IPS DF 6.9 (cell line): ENCODE results near the gene TRIM32.
A peak's percentile ranks its signal among the peaks of the same experiment; 100 is the strongest.

Source experiments
- DNase-seq: peaks from one replicate; pipeline ENCODE4 v3.0.0-alpha.2; 2013; ENCODE audit warnings: low read depth, low spot score
- H3K27ac ChIP-seq: one replicate; pipeline ENCODE4 v1.5.1; 2013; ENCODE audit warnings: low read length, control low read depth
- H3K27me3 ChIP-seq: 2 replicates; pipeline ENCODE4 v1.6.1; 2013; ENCODE audit warnings: mild to moderate bottlenecking, low read length; ENCODE audit not compliant: control insufficient read depth, insufficient read depth
- H3K36me3 ChIP-seq: 2 replicates; pipeline ENCODE4 v1.6.1; 2013; ENCODE audit warnings: low read length; ENCODE audit not compliant: control insufficient read depth, insufficient read depth
- H3K4me1 ChIP-seq: 2 replicates; pipeline ENCODE4 v1.6.1; 2013; ENCODE audit warnings: low read length; ENCODE audit not compliant: control insufficient read depth, insufficient read depth
- H3K4me3 ChIP-seq: 2 replicates; pipeline ENCODE4 v1.5.1; 2013; ENCODE audit warnings: mild to moderate bottlenecking, low read length
- H3K9me3 ChIP-seq: 2 replicates; pipeline ENCODE4 v1.6.1; 2013; ENCODE audit warnings: low read length, inconsistent platforms; ENCODE audit not compliant: control insufficient read depth, insufficient read depth
- WGBS: extraction: QIAGEN DNeasy Blood & Tissue Kit; methylation state at CpG from one replicate; pipeline ENCODE4 v1.1.7; 2013; ENCODE audit warnings: mixed read lengths, missing lambda C conversion rate; ENCODE audit not compliant: insufficient read length, insufficient coverage; 5-methylcytosine and 5-hydroxymethylcytosine counted together

The TRIM32 gene, protein sequence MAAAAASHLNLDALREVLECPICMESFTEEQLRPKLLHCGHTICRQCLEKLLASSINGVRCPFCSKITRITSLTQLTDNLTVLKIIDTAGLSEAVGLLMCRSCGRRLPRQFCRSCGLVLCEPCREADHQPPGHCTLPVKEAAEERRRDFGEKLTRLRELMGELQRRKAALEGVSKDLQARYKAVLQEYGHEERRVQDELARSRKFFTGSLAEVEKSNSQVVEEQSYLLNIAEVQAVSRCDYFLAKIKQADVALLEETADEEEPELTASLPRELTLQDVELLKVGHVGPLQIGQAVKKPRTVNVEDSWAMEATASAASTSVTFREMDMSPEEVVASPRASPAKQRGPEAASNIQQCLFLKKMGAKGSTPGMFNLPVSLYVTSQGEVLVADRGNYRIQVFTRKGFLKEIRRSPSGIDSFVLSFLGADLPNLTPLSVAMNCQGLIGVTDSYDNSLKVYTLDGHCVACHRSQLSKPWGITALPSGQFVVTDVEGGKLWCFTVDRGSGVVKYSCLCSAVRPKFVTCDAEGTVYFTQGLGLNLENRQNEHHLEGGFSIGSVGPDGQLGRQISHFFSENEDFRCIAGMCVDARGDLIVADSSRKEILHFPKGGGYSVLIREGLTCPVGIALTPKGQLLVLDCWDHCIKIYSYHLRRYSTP

GRCh38 chr9:116687074-116687753 lies at the start of gene TRIM32:
TRIM32 (plus strand) TSS chr9:116687305; CDS start chr9:116697743, 10,438 bp downstream.
- WGBS = no CpG with 5 or more reads among the region's 54 CpGs
- no peaks in the 10 kb centered on the region; the same call in 1 of the 2 replicates for H3K36me3 ChIP-seq
- DNase-seq = peak; percentile 64
- H3K4me3 ChIP-seq = peak within 1 kb of the TSS; percentile 76
- peaks cover 1% of the 10 kb centered on the region; the same call in 1 of the 2 replicates for H3K4me1 ChIP-seq
- H3K27ac ChIP-seq = no peak within 1 kb of the TSS
- no peaks in the 10 kb centered on the region for H3K9me3 ChIP-seq
- no peaks in the 10 kb centered on the region for H3K27me3 ChIP-seq

GRCh38 chr9:116639251-116639741 lies 47.8 kb upstream of the TRIM32 start:
- no peak overlapping the region for H3K27ac ChIP-seq
- no peaks in the 10 kb centered on the region for H3K36me3 ChIP-seq
- H3K4me1 ChIP-seq = no peaks in the 10 kb centered on the region
- H3K9me3 ChIP-seq = no peaks in the 10 kb centered on the region
- H3K27me3 ChIP-seq = no peaks in the 10 kb centered on the region
- DNase-seq = no peak
- no peak overlapping the region for H3K4me3 ChIP-seq

- H3K4me3 ChIP-seq = no peak overlapping the region
- H3K27ac ChIP-seq = no peak overlapping the region
- no peak for DNase-seq
- no CpG with 5 or more reads among the region's 2 CpGs for WGBS
- no peaks in the 10 kb centered on the region for H3K9me3 ChIP-seq
- no peaks in the 10 kb centered on the region for H3K27me3 ChIP-seq
- no peaks in the 10 kb centered on the region for H3K36me3 ChIP-seq
- no peaks in the 10 kb centered on the region for H3K4me1 ChIP-seq
Observed at GRCh38 chr9:116641292-116642059, 45.6 kb upstream of the TRIM32 start.

DNA sequence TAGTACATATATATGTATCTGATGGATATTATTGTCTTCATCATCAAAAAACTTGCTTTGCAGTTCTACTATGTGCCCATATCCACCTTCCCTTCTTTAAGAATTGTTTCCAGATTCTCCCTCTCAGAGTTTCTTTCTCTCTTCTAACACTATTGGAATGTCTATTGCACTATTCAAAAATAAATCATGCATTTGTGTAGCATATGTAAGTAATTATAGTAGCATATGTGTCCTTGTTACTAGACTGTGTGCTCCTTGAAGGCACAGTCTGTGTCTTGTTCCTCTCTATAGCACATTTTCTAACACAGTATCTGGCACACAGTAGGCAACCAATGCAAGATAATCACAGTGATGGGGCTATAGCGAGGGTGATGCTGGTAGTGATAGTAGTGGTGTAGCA lies 43.4 kb upstream of the TRIM32 start:
- no peaks in the 10 kb centered on the region for H3K9me3 ChIP-seq
- H3K4me1 ChIP-seq = no peaks in the 10 kb centered on the region
- H3K36me3 ChIP-seq = no peaks in the 10 kb centered on the region
- H3K27ac ChIP-seq = no peak overlapping the region
- WGBS = no CpG with 5 or more reads among the region's 1 CpG
- DNase-seq = no peak
- H3K27me3 ChIP-seq = no peaks in the 10 kb centered on the region
- no peak overlapping the region for H3K4me3 ChIP-seq

- Histone ChIP-seq H3K36me3 (no peaks in the 10 kb centered on the region), H3K4me3 (no peak overlapping the region), H3K27ac (no peak overlapping the region), H3K9me3 (no peaks in the 10 kb centered on the region), H3K27me3 (no peaks in the 10 kb centered on the region), H3K4me1 (no peaks in the 10 kb centered on the region)
- no peak for DNase-seq
- no CpG with 5 or more reads among the region's 2 CpGs for WGBS
Observed at GRCh38 chr9:116644091-116644688, 42.9 kb upstream of the TRIM32 start.

GRCh38 chr9:116646661-116647514 lies 40.2 kb upstream of the TRIM32 start:
- Histone ChIP-seq H3K36me3 (no peaks in the 10 kb centered on the region), H3K27ac (no peak overlapping the region), H3K4me1 (no peaks in the 10 kb centered on the region), H3K27me3 (no peaks in the 10 kb centered on the region), H3K9me3 (no peaks in the 10 kb centered on the region), H3K4me3 (no peak overlapping the region)
- DNase-seq = no peak
- WGBS = no CpG with 5 or more reads among the region's 5 CpGs

DNA sequence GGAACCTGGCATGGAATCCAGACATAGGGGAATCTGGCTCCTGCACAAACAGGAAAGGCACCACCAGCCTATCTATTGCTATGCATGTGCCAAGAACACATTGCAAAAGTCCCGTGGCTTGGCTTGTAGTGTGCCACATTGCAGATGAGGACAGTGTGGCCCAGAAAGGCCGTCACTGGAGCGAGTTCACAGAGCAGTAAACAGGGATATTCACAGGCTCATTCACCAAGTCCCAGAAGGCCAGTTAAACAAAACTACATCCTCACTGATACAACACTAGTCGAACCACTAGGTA lies 39.6 kb upstream of the TRIM32 start:
- no peaks in the 10 kb centered on the region for H3K9me3 ChIP-seq
- WGBS = no CpG with 5 or more reads among the region's 4 CpGs
- DNase-seq = no peak
- H3K27ac ChIP-seq = no peak overlapping the region
- no peaks in the 10 kb centered on the region for H3K36me3 ChIP-seq
- H3K4me1 ChIP-seq = no peaks in the 10 kb centered on the region
- H3K27me3 ChIP-seq = no peaks in the 10 kb centered on the region
- H3K4me3 ChIP-seq = no peak overlapping the region

GRCh38 chr9:116653348-116654058 lies 33.6 kb upstream of the TRIM32 start:
- Histone ChIP-seq H3K36me3 (no peaks in the 10 kb centered on the region), H3K4me3 (no peak overlapping the region), H3K27me3 (no peaks in the 10 kb centered on the region), H3K27ac (no peak overlapping the region), H3K4me1 (no peaks in the 10 kb centered on the region), H3K9me3 (no peaks in the 10 kb centered on the region)
- no peak for DNase-seq
- no CpG with 5 or more reads among the region's 7 CpGs for WGBS

- no CpG with 5 or more reads among the region's 3 CpGs for WGBS
- H3K27ac ChIP-seq = no peak overlapping the region
- no peaks in the 10 kb centered on the region for H3K9me3 ChIP-seq
- H3K4me1 ChIP-seq = no peaks in the 10 kb centered on the region
- no peak for DNase-seq
- no peaks in the 10 kb centered on the region for H3K27me3 ChIP-seq
- no peak overlapping the region for H3K4me3 ChIP-seq
- no peaks in the 10 kb centered on the region for H3K36me3 ChIP-seq
Observed at GRCh38 chr9:116654059-116654355, 33.1 kb upstream of the TRIM32 start.
